ENCODE data around the gene ARRDC5. TPM values are rescaled to one million over a fixed set of nuclear protein-coding genes. Genes with fewer than 3 reads are reported as not detected.
A peak's percentile ranks its signal among the peaks of the same experiment; 100 is the strongest.

ARRDC5 gene
- total and polyA plus RNA-seq, 2 of the 13 experiments (the other 11 are each of a cell fraction or from before 2014, with no cell fraction given) = not detected

DNA sequence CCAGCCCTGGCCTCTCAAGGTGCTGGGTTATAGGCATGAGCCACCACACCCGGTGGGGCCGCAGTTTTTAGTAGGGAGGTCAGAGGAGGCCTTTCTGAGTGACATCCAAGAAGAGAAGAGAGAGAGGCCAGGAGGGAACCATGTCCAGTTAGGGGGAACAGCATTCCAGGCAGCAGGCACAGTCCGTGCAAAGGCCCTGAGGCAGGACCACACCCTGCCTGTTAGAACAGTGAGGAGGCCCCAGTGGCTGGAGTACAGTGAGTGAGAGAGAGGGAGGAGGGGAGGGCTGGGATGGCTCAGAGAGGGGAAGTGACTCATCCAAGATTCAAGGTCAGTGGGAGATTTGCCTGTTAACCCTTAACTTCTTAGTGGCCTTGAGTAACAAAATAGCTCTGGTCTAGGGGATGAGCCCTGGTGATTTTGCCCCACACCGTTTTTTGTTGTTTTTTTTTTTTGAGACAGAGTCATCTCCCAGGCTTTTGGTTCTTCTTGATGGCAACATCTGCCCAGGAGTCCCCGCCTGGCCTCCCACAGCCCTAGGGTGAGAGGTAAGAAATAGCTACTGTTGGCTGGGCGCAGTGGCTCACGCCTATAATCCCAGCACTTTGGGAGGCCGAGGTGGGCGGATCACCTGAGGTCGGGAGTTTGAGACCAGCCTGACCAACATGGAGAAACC, 32.5 kb downstream of the ARRDC5 start (continued):
- TF ChIP-seq NBN (conservative IDR thresholded peaks at IDR 0.05) (no peak), TARDBP (CRISPR knock-in tag; IDR thresholded peaks at IDR 0.05) (peak; percentile 75; the same call in 1 of the 2 replicates), RCOR2 (CRISPR knock-in tag; IDR thresholded peaks at IDR 0.05) (peak; percentile 100), SOX13 (IDR thresholded peaks at IDR 0.05) (no peak), SOX13 (CRISPR knock-in tag; conservative IDR thresholded peaks at IDR 0.05 in 1 of 2, IDR thresholded peaks at IDR 0.05 in 1 of 2) (peak in 1 of 2 experiments; percentile 73; a peak in 2 of 4 replicates), AGO1 (IDR thresholded peaks at IDR 0.05; ENCODE audit: low read depth, low read length, poor library complexity, severe bottlenecking) (no peak), ZBTB3 (CRISPR knock-in tag; IDR thresholded peaks at IDR 0.05; ENCODE audit: borderline replicate concordance, low read depth) (peak; percentile 76; the same call in 1 of the 2 replicates), ZFY (CRISPR knock-in tag; IDR thresholded peaks at IDR 0.05) (peak; percentile 65; the same call in 1 of the 2 replicates), NAIF1 (CRISPR knock-in tag; IDR thresholded peaks at IDR 0.05; ENCODE audit: borderline replicate concordance) (no peak), REL (CRISPR knock-in tag; conservative IDR thresholded peaks at IDR 0.05) (no peak), ZNF468 (CRISPR knock-in tag; IDR thresholded peaks at IDR 0.05) (no peak), ZNF331 (CRISPR knock-in tag; IDR thresholded peaks at IDR 0.05) (peak; percentile 87), RBAK (CRISPR knock-in tag; IDR thresholded peaks at IDR 0.05) (no peak), ERF (CRISPR knock-in tag; IDR thresholded peaks at IDR 0.05) (peak; percentile 72; the same call in 1 of the 2 replicates), SUZ12 (IDR thresholded peaks at IDR 0.05; ENCODE audit: low read depth, low read length) (no peak), KLF13 (CRISPR knock-in tag; IDR thresholded peaks at IDR 0.05) (no peak), SAFB2 (CRISPR knock-in tag; IDR thresholded peaks at IDR 0.05; ENCODE audit: borderline replicate concordance, low read depth) (no peak; the same call in 1 of the 2 replicates), CEBPG (CRISPR knock-in tag; IDR thresholded peaks at IDR 0.05) (peak; percentile 49), KAT2B (IDR thresholded peaks at IDR 0.05; ENCODE audit: borderline replicate concordance, low read depth, low read length) (no peak), ZMAT3 (CRISPR knock-in tag; conservative IDR thresholded peaks at IDR 0.05) (0 out of 2 replicates have a peak, but pooled peaks have one; percentile 42), ZNF143 (CRISPR knock-in tag; IDR thresholded peaks at IDR 0.05) (0 out of 2 replicates have a peak, but pooled peaks have one; percentile 29), SOX6 (IDR thresholded peaks at IDR 0.05) (no peak), SOX6 (CRISPR knock-in tag; IDR thresholded peaks at IDR 0.05) (peak; percentile 82), POLR2A (IDR thresholded peaks at IDR 0.05; ENCODE audit: insufficient read depth in 1 of 2, low read depth in 2 of 2, low read length in 2 of 2) (no peak), ZSCAN9 (CRISPR knock-in tag; IDR thresholded peaks at IDR 0.05; ENCODE audit: borderline replicate concordance) (no peak; the same call in 1 of the 2 replicates)
- TF ChIP-seq, protein P1, sequence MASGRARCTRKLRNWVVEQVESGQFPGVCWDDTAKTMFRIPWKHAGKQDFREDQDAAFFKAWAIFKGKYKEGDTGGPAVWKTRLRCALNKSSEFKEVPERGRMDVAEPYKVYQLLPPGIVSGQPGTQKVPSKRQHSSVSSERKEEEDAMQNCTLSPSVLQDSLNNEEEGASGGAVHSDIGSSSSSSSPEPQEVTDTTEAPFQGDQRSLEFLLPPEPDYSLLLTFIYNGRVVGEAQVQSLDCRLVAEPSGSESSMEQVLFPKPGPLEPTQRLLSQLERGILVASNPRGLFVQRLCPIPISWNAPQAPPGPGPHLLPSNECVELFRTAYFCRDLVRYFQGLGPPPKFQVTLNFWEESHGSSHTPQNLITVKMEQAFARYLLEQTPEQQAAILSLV (CRISPR knock-in tag; IDR thresholded peaks at IDR 0.05; ENCODE audit: borderline replicate concordance) = no peak
- TF ChIP-seq, protein P2, sequence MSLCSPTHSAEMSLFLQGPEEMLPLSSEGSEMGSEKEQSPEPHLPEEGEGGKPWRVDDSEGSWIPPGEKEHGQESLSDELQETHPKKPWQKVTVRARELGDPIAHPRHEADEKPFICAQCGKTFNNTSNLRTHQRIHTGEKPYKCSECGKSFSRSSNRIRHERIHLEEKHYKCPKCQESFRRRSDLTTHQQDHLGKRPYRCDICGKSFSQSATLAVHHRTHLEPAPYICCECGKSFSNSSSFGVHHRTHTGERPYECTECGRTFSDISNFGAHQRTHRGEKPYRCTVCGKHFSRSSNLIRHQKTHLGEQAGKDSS (CRISPR knock-in tag; IDR thresholded peaks at IDR 0.05; ENCODE audit: borderline replicate concordance, low read depth) = peak; percentile 19; the same call in 1 of the 2 replicates
- TF ChIP-seq, protein P3, sequence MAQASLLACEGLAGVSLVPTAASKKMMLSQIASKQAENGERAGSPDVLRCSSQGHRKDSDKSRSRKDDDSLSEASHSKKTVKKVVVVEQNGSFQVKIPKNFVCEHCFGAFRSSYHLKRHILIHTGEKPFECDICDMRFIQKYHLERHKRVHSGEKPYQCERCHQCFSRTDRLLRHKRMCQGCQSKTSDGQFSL (CRISPR knock-in tag; IDR thresholded peaks at IDR 0.05) = no peak
- TF ChIP-seq, protein P4, sequence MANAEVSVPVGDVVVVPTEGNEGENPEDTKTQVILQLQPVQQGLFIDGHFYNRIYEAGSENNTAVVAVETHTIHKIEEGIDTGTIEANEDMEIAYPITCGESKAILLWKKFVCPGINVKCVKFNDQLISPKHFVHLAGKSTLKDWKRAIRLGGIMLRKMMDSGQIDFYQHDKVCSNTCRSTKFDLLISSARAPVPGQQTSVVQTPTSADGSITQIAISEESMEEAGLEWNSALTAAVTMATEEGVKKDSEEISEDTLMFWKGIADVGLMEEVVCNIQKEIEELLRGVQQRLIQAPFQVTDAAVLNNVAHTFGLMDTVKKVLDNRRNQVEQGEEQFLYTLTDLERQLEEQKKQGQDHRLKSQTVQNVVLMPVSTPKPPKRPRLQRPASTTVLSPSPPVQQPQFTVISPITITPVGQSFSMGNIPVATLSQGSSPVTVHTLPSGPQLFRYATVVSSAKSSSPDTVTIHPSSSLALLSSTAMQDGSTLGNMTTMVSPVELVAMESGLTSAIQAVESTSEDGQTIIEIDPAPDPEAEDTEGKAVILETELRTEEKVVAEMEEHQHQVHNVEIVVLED (CRISPR knock-in tag; IDR thresholded peaks at IDR 0.05; ENCODE audit: borderline replicate concordance) = peak; percentile 53; the same call in 1 of the 2 replicates
